KMS-11 (cell line): ENCODE measurements around the gene LHFPL2.

Source experiments
- H2AFZ ChIP-seq: fragments of 200-600 bp; sonication (generic); 2 replicates; pipeline ENCODE4 v1.6.1; 2016; ENCODE audit warnings: antibody characterized with exemption, mixed run types, low read depth
- H3K27ac ChIP-seq: fragments of 200-600 bp; sonication (generic); 2 replicates; pipeline ENCODE4 v1.6.1; 2016; ENCODE audit warnings: mild to moderate bottlenecking, mixed run types
- H3K27me3 ChIP-seq: fragments of 200-600 bp; sonication (generic); 2 replicates; pipeline ENCODE4 v1.6.1; 2017; ENCODE audit warnings: mild to moderate bottlenecking, low read depth, mixed run types, moderate library complexity; ENCODE audit not compliant: insufficient read depth
- H3K36me3 ChIP-seq: fragments of 200-600 bp; sonication (generic); 2 replicates; pipeline ENCODE4 v1.6.1; 2017; ENCODE audit warnings: mild to moderate bottlenecking, mixed run types; ENCODE audit not compliant: insufficient read depth
- H3K4me1 ChIP-seq: fragments of 200-600 bp; sonication (generic); 2 replicates; pipeline ENCODE4 v1.6.1; 2016; ENCODE audit warnings: mild to moderate bottlenecking, low read depth, mixed run types; ENCODE audit not compliant: poor library complexity, severe bottlenecking
- H3K4me2 ChIP-seq: fragments of 200-600 bp; sonication (generic); 2 replicates; pipeline ENCODE4 v1.7.0; 2016; ENCODE audit warnings: mild to moderate bottlenecking, mixed run types
- H3K4me3 ChIP-seq: fragments of 200-600 bp; sonication (generic); IDR thresholded peaks from 2 replicates; pipeline ENCODE4 v1.6.1; 2017; ENCODE audit warnings: low read depth, low read length, mixed read lengths; ENCODE audit not compliant: insufficient read depth
- H3K79me2 ChIP-seq: fragments of 200-600 bp; sonication (generic); 2 replicates; pipeline ENCODE4 v1.6.1; 2016; ENCODE audit warnings: low read depth, mixed run types; ENCODE audit not compliant: insufficient read depth
- H3K9ac ChIP-seq: fragments of 200-600 bp; sonication (generic); 2 replicates; pipeline ENCODE4 v1.6.1; 2016; ENCODE audit warnings: mild to moderate bottlenecking, mixed run types
- H4K20me1 ChIP-seq: fragments of 200-600 bp; sonication (generic); 2 replicates; pipeline ENCODE4 v1.6.1; 2016; ENCODE audit warnings: mild to moderate bottlenecking, mixed run types; ENCODE audit not compliant: insufficient read depth
- CTCF ChIP-seq: fragments of 200-600 bp; sonication (generic); conservative IDR thresholded peaks from 2 replicates; pipeline ENCODE4 v1.6.1; 2017; ENCODE audit warnings: low read depth, mild to moderate bottlenecking, antibody characterized with exemption, low read length, moderate library complexity, mixed read lengths

LHFPL2 gene

GRCh38 chr5:78587775-78588291 is 60.7 kb downstream of the LHFPL2 start:
- Histone ChIP-seq H3K4me1 (peaks cover 51% of the 10 kb centered on the region), H2AFZ (no peak overlapping the region), H4K20me1 (no peaks in the 10 kb centered on the region), H3K27ac (no peak overlapping the region), H3K9ac (no peak overlapping the region), H3K4me3 (no peak overlapping the region), H3K36me3 (no peaks in the 10 kb centered on the region; the same call in 1 of the 2 replicates), H3K27me3 (no peaks in the 10 kb centered on the region), H3K79me2 (no peaks in the 10 kb centered on the region), H3K4me2 (no peak overlapping the region)
- TF ChIP-seq CTCF: no peak

GRCh38 chr5:78587081-78587774 is 61.3 kb downstream of the LHFPL2 start:
- Histone ChIP-seq H3K4me1 (peaks cover 45% of the 10 kb centered on the region), H3K27me3 (no peaks in the 10 kb centered on the region), H2AFZ (no peak overlapping the region), H3K79me2 (no peaks in the 10 kb centered on the region), H3K4me3 (no peak overlapping the region), H3K27ac (no peak overlapping the region), H3K4me2 (0 out of 2 replicates have a peak overlapping the region, but pooled peaks have one; percentile 1), H4K20me1 (no peaks in the 10 kb centered on the region), H3K9ac (no peak overlapping the region), H3K36me3 (no peaks in the 10 kb centered on the region; the same call in 1 of the 2 replicates)
- TF ChIP-seq CTCF: no peak

GRCh38 chr5:78586251-78586650 is 62.3 kb downstream of the LHFPL2 start:
- no peak overlapping the region for H3K9ac ChIP-seq
- TF ChIP-seq CTCF: no peak

GRCh38 chr5:78578015-78578414 is 70.6 kb downstream of the LHFPL2 start:
- Histone ChIP-seq H3K27ac (no peak overlapping the region), H3K4me3 (no peak overlapping the region), H3K36me3 (no peaks in the 10 kb centered on the region), H4K20me1 (no peaks in the 10 kb centered on the region), H3K4me1 (peaks cover 53% of the 10 kb centered on the region), H3K79me2 (no peaks in the 10 kb centered on the region), H3K9ac (no peak overlapping the region), H2AFZ (no peak overlapping the region), H3K4me2 (no peak overlapping the region), H3K27me3 (no peaks in the 10 kb centered on the region)
- no peak for TF ChIP-seq CTCF

More at GRCh38 chr5:78586251-78586650, 62.3 kb downstream of the LHFPL2 start:
- H3K4me3 ChIP-seq: no peak overlapping the region
- H3K27me3 ChIP-seq: no peaks in the 10 kb centered on the region
- no peaks in the 10 kb centered on the region for H4K20me1 ChIP-seq
- H3K4me2 ChIP-seq: peak overlapping the region; percentile 1; the same call in 1 of the 2 replicates
- H3K79me2 ChIP-seq: no peaks in the 10 kb centered on the region
- H3K27ac ChIP-seq: no peak overlapping the region
- H2AFZ ChIP-seq: no peak overlapping the region
- H3K4me1 ChIP-seq: peaks cover 35% of the 10 kb centered on the region
- no peaks in the 10 kb centered on the region; the same call in 1 of the 2 replicates for H3K36me3 ChIP-seq
